Tibial artery (tissue), 4 donors: ENCODE measurements around the gene ZNF730.

ENCODE experiments used
- DNase-seq, 2 donors: peaks; one replicate each; pipeline ENCODE4 v3.0.0-alpha.2; 2019
- H3K27ac ChIP-seq, 2 donors: fragments of 200-600 bp; sonication (generic) in 1 of 2; 1 replicate in 1 of 2; 2 replicates in 1 of 2; pipeline ENCODE4 v1.5.1; 2018 to 2019; ENCODE audit warnings: mild to moderate bottlenecking in 1 of 2
- H3K27me3 ChIP-seq, 2 donors: fragments of 200-600 bp; sonication (generic) in 1 of 2; one replicate each; pipeline versions ENCODE4 v1.5.1 to v1.6.0; 2016 to 2019
- H3K36me3 ChIP-seq, 3 donors: fragments of 200-600 bp; sonication (generic) in 2 of 3; one replicate each; pipeline ENCODE4 v1.5.1; 2016 to 2019; ENCODE audit warnings: mild to moderate bottlenecking in 2 of 3
- H3K4me1 ChIP-seq, 4 donors: fragments of 200-600 bp; sonication (generic) in 2 of 4; 1 replicate in 3 of 4; 2 replicates in 1 of 4; pipeline ENCODE4 v1.5.1; 2016 to 2019
- H3K4me3 ChIP-seq, 2 donors: fragments of 200-600 bp; sonication (generic) in 1 of 2; 1 replicate in 1 of 2; 2 replicates in 1 of 2; pipeline ENCODE4 v1.5.1; 2018 to 2019; ENCODE audit warnings: mild to moderate bottlenecking in 2 of 2
- H3K9me3 ChIP-seq, 3 donors: fragments of 200-600 bp; sonication (generic) in 1 of 3; one replicate each; pipeline ENCODE4 v1.5.1; 2016 to 2019
- intact Hi-C: fragments of 100-400 bp; cut with DNase I; formaldehyde crosslinking; loops from one replicate; pipeline ENCODE4 v1.15.0; 2023; ENCODE audit warnings: low total_unique reads
- TF ChIP-seq, protein P1 (sequence below), 2 experiments: fragments of 200-600 bp in 1 of 2; fragments of 450-650 bp in 1 of 2; IDR thresholded peaks; one replicate each; pipeline ENCODE4 v1.5.1; 2017 to 2019; ENCODE audit warnings: antibody characterized with exemption in 2 of 2, mild to moderate bottlenecking in 1 of 2, moderate library complexity in 1 of 2

The ZNF730 gene

DNA sequence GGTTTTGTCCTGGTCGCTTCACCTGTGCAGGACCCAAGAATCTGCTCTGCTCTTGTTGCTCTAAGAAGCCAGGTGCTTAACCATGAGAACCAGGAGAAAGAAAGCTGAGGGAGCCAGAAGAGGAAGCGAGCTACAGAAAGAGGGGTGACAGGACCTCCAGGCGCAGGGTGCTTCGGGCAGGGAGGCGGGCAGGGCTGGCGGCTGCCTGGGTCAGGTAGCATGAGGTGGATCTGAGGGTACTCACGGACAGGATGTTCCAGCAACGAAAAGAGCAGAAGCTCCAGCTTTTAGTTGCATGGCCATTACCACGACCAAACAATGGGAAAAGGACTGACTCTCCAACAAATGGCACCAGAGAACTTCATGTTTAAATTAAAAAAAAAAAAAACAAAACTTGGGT lies 73.5 kb downstream of the ZNF730 start:
- Histone ChIP-seq H3K9me3 (no peaks in the 10 kb centered on the region), H3K36me3 (no peaks in the 10 kb centered on the region), H3K4me3 (no peak overlapping the region), H3K27ac (no peak overlapping the region), H3K4me1 (no peaks in the 10 kb centered on the region), H3K27me3 (no peaks in the 10 kb centered on the region)
- TF ChIP-seq, protein P1, sequence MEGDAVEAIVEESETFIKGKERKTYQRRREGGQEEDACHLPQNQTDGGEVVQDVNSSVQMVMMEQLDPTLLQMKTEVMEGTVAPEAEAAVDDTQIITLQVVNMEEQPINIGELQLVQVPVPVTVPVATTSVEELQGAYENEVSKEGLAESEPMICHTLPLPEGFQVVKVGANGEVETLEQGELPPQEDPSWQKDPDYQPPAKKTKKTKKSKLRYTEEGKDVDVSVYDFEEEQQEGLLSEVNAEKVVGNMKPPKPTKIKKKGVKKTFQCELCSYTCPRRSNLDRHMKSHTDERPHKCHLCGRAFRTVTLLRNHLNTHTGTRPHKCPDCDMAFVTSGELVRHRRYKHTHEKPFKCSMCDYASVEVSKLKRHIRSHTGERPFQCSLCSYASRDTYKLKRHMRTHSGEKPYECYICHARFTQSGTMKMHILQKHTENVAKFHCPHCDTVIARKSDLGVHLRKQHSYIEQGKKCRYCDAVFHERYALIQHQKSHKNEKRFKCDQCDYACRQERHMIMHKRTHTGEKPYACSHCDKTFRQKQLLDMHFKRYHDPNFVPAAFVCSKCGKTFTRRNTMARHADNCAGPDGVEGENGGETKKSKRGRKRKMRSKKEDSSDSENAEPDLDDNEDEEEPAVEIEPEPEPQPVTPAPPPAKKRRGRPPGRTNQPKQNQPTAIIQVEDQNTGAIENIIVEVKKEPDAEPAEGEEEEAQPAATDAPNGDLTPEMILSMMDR (IDR thresholded peaks at IDR 0.05) = no peak
- intact Hi-C loops = no loop called here
- no peak for DNase-seq
